NCI-H1092 (cell line): ENCODE data around the gene MPI.
"Not testable (repeated sequence)": the region's sequence is repeated elsewhere in the genome, so short reads cannot be mapped to it uniquely, and the experiment has no call there.

Source experiments
- DNase-seq: peaks from one replicate; lab custom pipeline; 2025; lab: John Stamatoyannopoulos, UW

MPI gene

GRCh38 chr15:74891469-74891868, 1.6 kb downstream of the MPI start:
- no peak for DNase-seq

GRCh38 chr15:74892313-74892712, 2.5 kb downstream of the MPI start:
- no peak for DNase-seq

- DNase-seq: no peak
Observed at GRCh38 chr15:74892931-74893330, 3.1 kb downstream of the MPI start.

GRCh38 chr15:74893627-74894026, 3.8 kb downstream of the MPI start:
- DNase-seq: no peak

- not testable (repeated sequence) for DNase-seq
Observed at GRCh38 chr15:74894383-74894782, 4.5 kb downstream of the MPI start.

- no peak for DNase-seq
Observed at GRCh38 chr15:74895830-74896229, 6.0 kb downstream of the MPI start.

GRCh38 chr15:74896316-74896715, 6.5 kb downstream of the MPI start:
- no peak for DNase-seq

- DNase-seq: no peak
Observed at GRCh38 chr15:74897300-74897701, 7.5 kb downstream of the MPI start.

- peak; percentile 10 for DNase-seq
Observed at GRCh38 chr15:74901612-74902063, 11.8 kb downstream of the MPI start.

- no peak for DNase-seq
Observed at GRCh38 chr15:74902295-74903075, 12.6 kb downstream of the MPI start.

GRCh38 chr15:74903676-74904075, 13.8 kb downstream of the MPI start:
- DNase-seq: no peak

GRCh38 chr15:74904190-74904805, 14.5 kb downstream of the MPI start:
- no peak for DNase-seq

- no peak for DNase-seq
Observed at GRCh38 chr15:74906067-74906449, 16.2 kb downstream of the MPI start.

GRCh38 chr15:74906450-74907162, 16.8 kb downstream of the MPI start, which contains the start of gene FAM219B:
Gene FAM219B, minus strand, starts transcription at chr15:74906851. Its CDS starts 51 bp downstream, at chr15:74906800.
- DNase-seq: peak; percentile 73

- DNase-seq: no peak
Observed at GRCh38 chr15:74907163-74907870, 17.5 kb downstream of the MPI start.

- no peak for DNase-seq
Observed at GRCh38 chr15:74908635-74909034, 18.8 kb downstream of the MPI start.

- DNase-seq: no peak
Observed at GRCh38 chr15:74913041-74913440, 23.2 kb downstream of the MPI start.

GRCh38 chr15:74913799-74914198, 24.0 kb downstream of the MPI start:
- DNase-seq: not testable (repeated sequence)

- no peak for DNase-seq
Observed at GRCh38 chr15:74917676-74918075, 27.8 kb downstream of the MPI start.

- no peak for DNase-seq
Observed at GRCh38 chr15:74920456-74920855, 30.6 kb downstream of the MPI start.

- DNase-seq: no peak
Observed at GRCh38 chr15:74924525-74924924, 34.7 kb downstream of the MPI start.

GRCh38 chr15:74928771-74929198, 38.9 kb downstream of the MPI start:
- no peak for DNase-seq
